GM21723 (cell line): ENCODE measurements around the gene IREB2.
"Not testable (repeated sequence)": the region's sequence is repeated elsewhere in the genome, so short reads cannot be mapped to it uniquely, and the experiment has no call there.

ENCODE experiments used
- ATAC-seq: cut with Tn5 transposase; IDR thresholded peaks from one replicate; pipeline ENCODE4 v1.9.1; 2021; ENCODE audit warnings: mild to moderate bottlenecking, moderate library complexity; ENCODE audit not compliant: unreplicated experiment

Gene IREB2

GRCh38 chr15:78437762-78438618 is at the start of gene IREB2:
Gene IREB2, plus strand, starts transcription at chr15:78438216. Its CDS starts 122 bp downstream, at chr15:78438338.
- peak; percentile 84 for ATAC-seq

- ATAC-seq, result no peak
These were observed 49.2 kb upstream of the IREB2 start for GRCh38 chr15:78388865-78389264.

- no peak for ATAC-seq
These were observed 48.7 kb upstream of the IREB2 start for GRCh38 chr15:78389322-78389721.

- no peak for ATAC-seq
These were observed 48.3 kb upstream of the IREB2 start for GRCh38 chr15:78389738-78390137.

- no peak for ATAC-seq
These were observed 47.8 kb upstream of the IREB2 start for GRCh38 chr15:78390242-78390641.

- ATAC-seq, result no peak
These were observed 47.2 kb upstream of the IREB2 start for GRCh38 chr15:78390826-78391225.

GRCh38 chr15:78391781-78392180 is 46.2 kb upstream of the IREB2 start:
- ATAC-seq, result no peak

- ATAC-seq, result no peak
These were observed 45.6 kb upstream of the IREB2 start for GRCh38 chr15:78392430-78392829.

- no peak for ATAC-seq
These were observed 44.9 kb upstream of the IREB2 start for GRCh38 chr15:78393137-78393536.

- ATAC-seq, result no peak
These were observed 44.0 kb upstream of the IREB2 start for GRCh38 chr15:78394026-78394425.

- no peak for ATAC-seq
These were observed 42.9 kb upstream of the IREB2 start for GRCh38 chr15:78394981-78395616.

GRCh38 chr15:78396186-78396814 is 41.7 kb upstream of the IREB2 start:
- ATAC-seq, result no peak

- ATAC-seq, result no peak
These were observed 41.0 kb upstream of the IREB2 start for GRCh38 chr15:78396976-78397375.

GRCh38 chr15:78397382-78397781 is 40.6 kb upstream of the IREB2 start:
- no peak for ATAC-seq

- ATAC-seq, result no peak
These were observed 39.8 kb upstream of the IREB2 start for GRCh38 chr15:78398076-78398825.

GRCh38 chr15:78399091-78399490 is 38.9 kb upstream of the IREB2 start:
- no peak for ATAC-seq

- ATAC-seq, result no peak
These were observed 35.9 kb upstream of the IREB2 start for GRCh38 chr15:78402061-78402610.

GRCh38 chr15:78404125-78404524 is 33.9 kb upstream of the IREB2 start:
- no peak for ATAC-seq

GRCh38 chr15:78404796-78405195 is 33.2 kb upstream of the IREB2 start:
- ATAC-seq, result not testable (repeated sequence)

- no peak for ATAC-seq
These were observed 32.6 kb upstream of the IREB2 start for GRCh38 chr15:78405336-78405924.
